IPS DF 4.7 (cell line): Measurements from ENCODE around the gene ARHGAP18.

Experiments
- DNase-seq: peaks from one replicate; pipeline ENCODE4 v3.0.0-alpha.2; 2013; ENCODE audit warnings: low spot score; ENCODE audit errors: extremely low read depth

The ARHGAP18 gene

GRCh38 chr6:129617986-129618385 lies 92.0 kb downstream of the ARHGAP18 start:
- DNase-seq: no peak

GRCh38 chr6:129615496-129615895 lies 94.5 kb downstream of the ARHGAP18 start:
- DNase-seq: no peak

GRCh38 chr6:129615020-129615419 lies 95.0 kb downstream of the ARHGAP18 start:
- no peak for DNase-seq

- DNase-seq: no peak
These were observed 95.5 kb downstream of the ARHGAP18 start for GRCh38 chr6:129614464-129614863.

- no peak for DNase-seq
These were observed 97.5 kb downstream of the ARHGAP18 start for GRCh38 chr6:129612440-129612839.

GRCh38 chr6:129609635-129610034 lies 100.3 kb downstream of the ARHGAP18 start:
- no peak for DNase-seq

- no peak for DNase-seq
These were observed 101.0 kb downstream of the ARHGAP18 start for GRCh38 chr6:129608886-129609537.

- no peak for DNase-seq
These were observed 102.3 kb downstream of the ARHGAP18 start for GRCh38 chr6:129607581-129608186.

GRCh38 chr6:129606664-129607063 lies 103.3 kb downstream of the ARHGAP18 start:
- no peak for DNase-seq

GRCh38 chr6:129605967-129606366 lies 104.0 kb downstream of the ARHGAP18 start:
- no peak for DNase-seq

- no peak for DNase-seq
These were observed 104.9 kb downstream of the ARHGAP18 start for GRCh38 chr6:129605095-129605494.

- DNase-seq: no peak
These were observed 105.7 kb downstream of the ARHGAP18 start for GRCh38 chr6:129604321-129604720.

GRCh38 chr6:129603741-129604140 lies 106.2 kb downstream of the ARHGAP18 start:
- DNase-seq: no peak

GRCh38 chr6:129601323-129601722 lies 108.7 kb downstream of the ARHGAP18 start:
- DNase-seq: no peak

- DNase-seq: no peak
These were observed 110.5 kb downstream of the ARHGAP18 start for GRCh38 chr6:129599467-129599866.

- DNase-seq: no peak
These were observed 111.5 kb downstream of the ARHGAP18 start for GRCh38 chr6:129598244-129599187.

- no peak for DNase-seq
These were observed 112.8 kb downstream of the ARHGAP18 start for GRCh38 chr6:129597023-129597713.

GRCh38 chr6:129596522-129596921 lies 113.5 kb downstream of the ARHGAP18 start:
- no peak for DNase-seq

- no peak for DNase-seq
These were observed 116.8 kb downstream of the ARHGAP18 start for GRCh38 chr6:129593233-129593564.

GRCh38 chr6:129592516-129593232 lies 117.3 kb downstream of the ARHGAP18 start:
- DNase-seq: no peak

GRCh38 chr6:129590408-129591022 lies 119.5 kb downstream of the ARHGAP18 start:
- no peak for DNase-seq
